Right ventricle myocardium superior (tissue), 1 donor: ENCODE data around the gene SCYGR2. TPM values are rescaled to one million over a fixed set of nuclear protein-coding genes. Genes with fewer than 3 reads are reported as not detected.

Experiments used
- ATAC-seq: fragments of 200-7000 bp; cut with Tn5 transposase; one replicate; pipeline ENCODE4 v1.9.1; 2020; ENCODE audit warnings: mild to moderate bottlenecking; ENCODE audit not compliant: poor library complexity
- DNase-seq: peaks from one replicate; pipeline ENCODE4 v3.0.0-alpha.2; 2020
- intact Hi-C: fragments of 100-400 bp; cut with DNase I; formaldehyde crosslinking; loops from one replicate; pipeline ENCODE4 v1.11.2; 2022
- total RNA-seq: library from RNA; stranded (reverse); fragmentation: NEBNext Ultra II Directional; extraction: Animal tissue kit (Norgen Biotek cat#: 25700); gene quantifications from one replicate; pipeline ENCODE4 v1.2.1, GENCODE V29; 2021
- donor health status: DM: no; HTN: yes; CAD: no; lungs with severe emphysema.

SCYGR2 gene
- total RNA-seq, 1 donor from 2014 or later = not detected

- ATAC-seq = peak; percentile 31
- intact Hi-C loops = no loop called here
- DNase-seq = no peak
These were observed 10.1 kb downstream of the SCYGR2 start for GRCh38 chr2:227608561-227609338.

DNA sequence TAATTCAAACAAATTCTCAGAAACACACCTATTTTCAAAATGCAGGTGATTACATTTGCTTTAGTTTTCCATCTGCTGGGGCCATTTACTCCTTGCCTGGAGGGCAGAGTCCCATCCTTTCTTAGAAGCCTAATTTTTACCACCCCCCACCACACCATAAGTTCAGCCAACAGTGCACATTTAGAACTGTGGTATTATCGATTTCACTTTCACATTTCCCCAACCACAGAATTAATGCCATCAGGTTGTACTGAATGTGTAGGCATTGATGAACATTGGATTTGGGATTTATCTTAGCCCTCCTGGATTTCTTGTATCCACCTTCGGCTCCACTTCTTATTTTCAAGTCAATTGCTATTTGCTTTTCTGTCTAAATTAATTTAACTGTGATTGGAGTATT lies 11.4 kb downstream of the SCYGR2 start:
- ATAC-seq = no peak
- intact Hi-C loops = no loop called here
- no peak for DNase-seq

GRCh38 chr2:227612546-227613271 lies 14.0 kb downstream of the SCYGR2 start:
- intact Hi-C loops = no loop called here
- DNase-seq (no peak), ATAC-seq (no peak)

- no peak for ATAC-seq
- no peak for DNase-seq
- intact Hi-C loops = no loop called here
These were observed 14.6 kb downstream of the SCYGR2 start for GRCh38 chr2:227613272-227613660.

GRCh38 chr2:227614246-227614645 lies 15.6 kb downstream of the SCYGR2 start:
- intact Hi-C loops = no loop called here
- DNase-seq (no peak), ATAC-seq (no peak)

DNA sequence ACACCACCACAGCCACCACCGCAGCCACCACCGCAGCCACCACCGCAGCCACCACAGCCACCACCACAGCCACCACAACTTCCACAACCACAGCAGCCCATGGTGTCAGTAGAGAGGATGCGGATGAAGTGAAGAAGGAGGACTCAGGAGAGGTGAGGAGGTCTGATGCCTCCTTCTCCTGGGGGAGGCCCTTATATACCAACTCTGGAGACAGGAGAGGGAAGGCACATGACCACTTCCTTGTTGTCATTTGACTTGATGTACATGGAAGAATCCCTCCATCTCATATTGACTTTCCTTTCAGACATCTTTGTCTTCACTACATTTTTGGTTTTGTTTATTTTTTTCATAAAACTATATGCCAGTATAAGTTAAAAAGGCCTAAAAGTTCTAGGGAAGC lies 16.0 kb downstream of the SCYGR2 start, which contains the start of gene SCYGR3:
Gene SCYGR3 (minus strand): TSS at position 101 of the 400 bp plus-strand sequence. CDS start 0 bp downstream, at position 101.
- ATAC-seq = no peak
- DNase-seq = no peak
- intact Hi-C loops = no loop called here

DNA sequence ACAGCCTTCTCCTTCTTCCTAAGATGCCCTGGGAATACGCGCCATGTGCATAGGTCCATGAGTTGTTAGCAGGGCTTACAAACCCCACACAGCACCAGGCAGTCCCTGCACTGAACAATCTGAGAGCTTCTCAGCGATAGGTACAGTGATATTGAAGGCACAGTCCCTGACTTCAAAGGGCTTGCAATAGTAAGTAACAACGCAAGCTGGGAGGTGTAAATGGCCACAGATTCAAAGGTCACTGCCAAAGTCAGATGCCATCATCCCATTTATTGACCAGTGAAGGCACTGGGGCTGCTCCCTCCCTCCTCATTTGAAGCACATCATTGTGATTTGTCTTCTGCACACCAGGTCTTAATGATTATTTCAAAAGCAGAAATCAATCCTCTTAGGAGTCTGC lies 16.5 kb downstream of the SCYGR2 start:
- intact Hi-C loops = no loop called here
- DNase-seq (no peak), ATAC-seq (no peak)

GRCh38 chr2:227615906-227616305 lies 17.2 kb downstream of the SCYGR2 start:
- ATAC-seq = no peak
- DNase-seq = no peak
- intact Hi-C loops = no loop called here

- intact Hi-C loops = no loop called here
- no peak for ATAC-seq
- no peak for DNase-seq
These were observed 17.9 kb downstream of the SCYGR2 start for GRCh38 chr2:227616631-227617030.

GRCh38 chr2:227617316-227618230 lies 18.9 kb downstream of the SCYGR2 start, which contains the start of gene SCYGR4:
TSS of gene SCYGR4 (plus strand) at chr2:227617498. CDS start at chr2:227617498, 0 bp downstream.
- DNase-seq = no peak
- ATAC-seq = peak; percentile 71
- intact Hi-C loops = no loop called here

DNA sequence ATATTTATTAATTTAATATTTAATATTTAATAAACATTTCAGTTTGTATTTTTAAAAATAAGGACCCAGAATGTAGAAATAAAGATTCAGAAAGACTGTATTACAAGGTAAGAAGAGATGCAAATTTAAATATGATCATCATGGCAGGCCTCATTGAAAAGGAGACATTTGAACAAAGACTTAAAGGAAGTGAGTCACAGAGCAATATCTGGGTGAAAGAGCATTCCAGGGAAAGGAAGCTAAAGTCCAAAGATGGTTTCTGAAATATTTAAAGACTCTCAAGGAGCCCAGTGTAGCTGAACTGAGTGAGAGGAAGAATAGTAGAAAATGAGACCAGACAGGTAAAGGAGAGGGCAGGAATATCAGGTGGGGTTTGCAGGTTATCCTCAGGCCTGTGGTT lies 24.5 kb downstream of the SCYGR2 start:
- ATAC-seq (no peak), DNase-seq (no peak)
- intact Hi-C loops = no loop called here

DNA sequence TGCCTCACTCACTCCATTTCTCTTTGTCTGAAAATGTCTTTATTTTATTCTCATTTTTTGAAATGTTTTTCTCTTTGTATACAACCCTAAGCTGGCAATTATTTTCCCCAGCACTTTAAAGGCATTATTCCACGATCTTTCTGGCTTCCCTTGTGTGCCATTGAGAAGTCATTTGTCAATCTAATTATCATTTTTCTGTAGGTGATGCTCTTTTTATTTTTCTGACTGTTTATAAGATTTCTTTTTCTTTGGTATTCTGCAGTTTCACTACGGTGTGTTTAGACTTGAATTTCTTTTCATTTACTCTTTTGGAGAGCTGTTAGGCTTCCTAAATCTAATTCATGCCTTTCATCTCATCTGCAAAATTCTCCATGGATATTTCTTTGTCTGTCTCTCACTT lies 26.7 kb downstream of the SCYGR2 start:
- no peak for ATAC-seq
- DNase-seq = no peak
- intact Hi-C loops = no loop called here

DNA sequence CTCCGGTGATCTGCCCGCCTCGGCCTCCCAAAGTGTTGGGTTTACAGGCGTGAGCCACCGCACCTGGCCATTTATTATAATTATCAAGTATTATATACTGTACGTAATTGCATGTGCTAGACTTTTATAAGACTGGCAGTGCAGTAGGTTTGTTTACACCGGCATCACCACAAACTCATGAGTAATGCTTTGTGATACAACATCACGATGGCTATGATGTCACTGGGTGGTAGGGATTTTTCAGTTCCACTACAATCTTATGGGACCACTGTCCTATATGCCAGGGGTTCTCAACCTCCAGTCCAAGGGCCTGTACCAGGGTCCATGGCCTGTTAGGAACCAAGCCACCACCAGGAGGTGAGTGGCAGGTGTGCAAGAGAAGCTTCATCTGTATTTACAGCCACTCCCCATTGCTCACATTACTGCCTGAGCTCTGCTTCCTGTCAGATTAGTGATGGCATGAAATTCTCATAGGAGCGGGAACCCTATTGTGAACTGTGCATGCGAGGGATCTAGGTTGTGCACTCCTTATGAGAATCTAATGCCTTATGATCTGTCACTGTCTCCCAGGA lies 28.0 kb downstream of the SCYGR2 start:
- ATAC-seq (no peak), DNase-seq (no peak)
- intact Hi-C loops = no loop called here

- DNase-seq (no peak), ATAC-seq (no peak)
- intact Hi-C loops = no loop called here
These were observed 29.1 kb downstream of the SCYGR2 start for GRCh38 chr2:227627769-227628168.

DNA sequence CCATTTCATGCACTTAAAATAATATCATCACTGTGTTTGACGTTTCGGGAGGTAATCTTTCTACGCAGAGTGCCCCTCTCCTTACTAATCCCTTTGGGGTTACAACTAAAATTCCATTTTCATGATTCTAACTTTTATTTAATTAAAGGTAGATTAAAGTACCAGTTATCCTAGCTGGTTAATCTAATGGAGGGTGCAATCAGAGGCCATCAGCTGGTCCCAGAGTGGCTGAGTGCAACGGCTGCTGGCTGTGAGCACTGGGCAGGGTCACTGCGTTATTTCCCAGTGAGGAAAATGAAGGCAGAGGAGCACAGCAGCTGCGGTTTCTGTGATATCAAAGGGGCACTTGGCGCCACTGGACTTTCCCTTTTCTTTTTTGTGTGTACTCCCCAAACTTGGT lies 30.7 kb downstream of the SCYGR2 start:
- intact Hi-C loops = no loop called here
- no peak for DNase-seq
- no peak for ATAC-seq

- intact Hi-C loops = no loop called here
- ATAC-seq (no peak), DNase-seq (no peak)
These were observed 31.6 kb downstream of the SCYGR2 start for GRCh38 chr2:227630322-227630721.

GRCh38 chr2:227632827-227633226 lies 34.1 kb downstream of the SCYGR2 start:
- intact Hi-C loops = no loop called here
- DNase-seq = no peak
- no peak for ATAC-seq

DNA sequence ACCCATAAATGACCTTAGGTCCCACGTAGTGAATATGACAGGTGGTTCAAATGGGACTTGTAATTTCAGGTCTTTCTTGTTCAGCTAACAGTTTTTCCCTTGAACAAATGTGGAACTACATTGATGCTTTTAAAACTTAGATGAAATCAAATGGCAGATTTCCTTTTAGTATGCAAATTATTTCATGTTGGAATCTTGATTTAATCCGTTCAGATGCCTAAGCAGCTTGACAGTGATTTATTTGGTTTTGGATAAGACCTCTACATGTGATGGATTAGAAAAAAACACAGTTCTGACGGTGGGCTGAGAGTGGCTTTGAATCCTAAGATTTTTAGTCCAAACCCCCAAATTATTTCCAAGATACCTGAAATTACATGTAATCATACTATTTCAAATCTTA lies 35.5 kb downstream of the SCYGR2 start:
- intact Hi-C loops = no loop called here
- DNase-seq (no peak), ATAC-seq (no peak)

DNA sequence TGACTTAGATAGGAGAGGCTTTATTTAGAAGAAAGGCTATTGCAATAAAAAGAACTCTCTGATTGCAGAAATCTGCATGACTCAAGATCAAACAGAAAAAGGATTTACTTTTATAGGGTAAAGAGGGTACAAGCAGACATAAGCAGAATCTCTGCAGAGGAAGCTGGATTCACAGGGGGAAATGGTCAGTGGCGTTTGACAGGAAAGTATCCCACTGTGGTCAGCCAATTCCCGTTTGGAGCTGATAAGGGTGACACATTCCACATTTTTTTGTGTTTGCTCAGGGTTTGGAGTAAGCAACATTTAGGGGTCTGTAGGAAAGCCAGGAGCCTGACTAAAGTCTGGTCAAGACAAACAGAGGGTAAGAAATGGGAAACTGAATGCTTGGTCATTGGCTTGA lies 44.0 kb downstream of the SCYGR2 start:
- ATAC-seq (no peak), DNase-seq (no peak)

More for the DNA sequence above, 44.0 kb downstream of the SCYGR2 start:
- intact Hi-C loops = no loop called here
